Measurements from ENCODE around the gene AMPD3.
"Not testable (repeated sequence)": the region's sequence is repeated elsewhere in the genome, so short reads cannot be mapped to it uniquely, and the experiment has no call there.

AMPD3 gene

GRCh38 chr11:10454878-10455631 lies at the start of gene AMPD3:
Gene AMPD3 (plus strand): TSS chr11:10455264. CDS start chr11:10461520, 6,256 bp downstream.
- FAIRE-seq, result no peak

- peak; percentile 88 for FAIRE-seq
Measured at GRCh38 chr11:10405865-10406592, 49.0 kb upstream of the AMPD3 start.

DNA sequence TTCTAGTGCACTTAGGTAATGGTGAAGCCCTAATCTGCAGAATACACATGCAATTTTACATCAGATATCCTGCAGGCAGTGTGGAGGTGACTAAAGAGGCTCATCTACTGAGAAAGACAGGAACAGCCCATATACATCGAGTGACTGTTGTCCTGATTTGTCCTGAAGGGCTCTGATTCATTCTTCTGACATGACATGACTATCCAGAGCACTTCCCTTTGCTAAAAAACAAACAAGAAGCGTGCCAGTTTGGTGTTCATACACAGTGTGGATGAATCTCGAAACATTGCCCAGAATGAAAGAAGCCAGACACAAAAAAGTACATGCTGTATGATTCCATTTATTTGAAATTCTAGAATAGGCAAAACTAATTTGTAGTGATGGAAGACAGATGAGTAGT lies 48.0 kb upstream of the AMPD3 start:
- no peak for FAIRE-seq

DNA sequence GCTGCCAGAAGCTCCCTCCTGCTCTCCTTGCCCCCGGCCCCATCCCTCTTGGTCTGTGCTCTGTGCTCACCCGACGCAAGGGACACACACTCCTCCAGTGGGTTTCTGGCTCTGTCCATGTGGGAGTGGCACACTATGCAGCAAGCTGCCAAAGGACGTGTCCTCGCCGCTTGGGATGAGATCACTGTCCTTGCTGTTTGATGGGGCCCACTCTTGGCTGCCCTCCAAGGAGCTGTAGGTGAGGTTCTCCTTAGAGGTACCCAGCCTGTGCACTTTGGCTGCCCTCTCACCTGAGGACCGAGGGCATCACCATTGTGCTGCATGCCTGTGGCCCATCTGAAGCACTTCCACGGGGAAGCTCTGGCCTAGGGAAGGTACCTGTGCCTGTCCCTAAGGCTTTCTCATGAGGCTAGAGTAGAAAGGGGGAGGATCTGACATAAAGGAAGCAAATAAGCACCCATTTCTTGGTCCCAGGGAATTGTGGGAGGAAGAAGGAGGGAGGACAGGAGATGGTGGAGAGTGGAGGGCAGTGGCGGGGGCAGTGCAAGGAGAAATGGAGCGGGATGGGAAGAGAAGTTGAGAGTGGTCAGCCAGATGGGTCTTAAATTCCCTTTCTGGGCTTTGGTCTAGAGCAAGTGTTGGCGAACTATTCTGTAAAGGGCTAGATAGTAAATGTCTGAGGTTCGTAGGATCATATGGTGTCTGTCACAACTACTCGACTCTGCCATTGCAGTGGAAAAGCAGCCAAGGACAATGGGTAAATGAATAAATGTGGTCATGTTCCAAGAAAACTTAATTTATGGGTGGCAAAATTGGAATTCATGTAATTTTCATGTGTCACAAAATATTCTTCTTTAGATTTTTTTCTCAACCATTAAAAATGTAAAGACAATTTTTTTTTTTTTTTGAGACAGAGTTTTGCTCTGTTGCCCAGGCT lies 47.0 kb upstream of the AMPD3 start:
- FAIRE-seq, result no peak

- FAIRE-seq, result no peak
Measured at GRCh38 chr11:10409207-10409661, 45.8 kb upstream of the AMPD3 start.

GRCh38 chr11:10410106-10410843 lies 44.8 kb upstream of the AMPD3 start:
- FAIRE-seq, result no peak

DNA sequence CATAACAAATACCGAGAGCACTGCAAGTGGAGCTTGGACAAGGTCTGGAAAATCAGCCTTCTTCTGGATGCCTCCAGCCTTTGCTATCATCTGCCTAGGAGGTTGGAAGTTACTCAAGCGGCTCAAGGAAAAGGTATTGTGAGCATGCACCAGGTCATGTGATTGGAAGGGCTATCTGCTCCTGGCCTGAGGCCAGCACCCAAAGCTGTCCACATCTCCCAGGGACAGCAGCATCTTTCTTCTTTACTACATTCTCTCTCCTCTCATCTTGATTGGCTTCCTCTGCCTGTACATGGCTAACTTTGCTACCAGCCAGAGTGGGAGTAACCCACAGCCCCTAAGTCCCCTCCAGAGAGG lies 44.2 kb upstream of the AMPD3 start:
- FAIRE-seq, result no peak

DNA sequence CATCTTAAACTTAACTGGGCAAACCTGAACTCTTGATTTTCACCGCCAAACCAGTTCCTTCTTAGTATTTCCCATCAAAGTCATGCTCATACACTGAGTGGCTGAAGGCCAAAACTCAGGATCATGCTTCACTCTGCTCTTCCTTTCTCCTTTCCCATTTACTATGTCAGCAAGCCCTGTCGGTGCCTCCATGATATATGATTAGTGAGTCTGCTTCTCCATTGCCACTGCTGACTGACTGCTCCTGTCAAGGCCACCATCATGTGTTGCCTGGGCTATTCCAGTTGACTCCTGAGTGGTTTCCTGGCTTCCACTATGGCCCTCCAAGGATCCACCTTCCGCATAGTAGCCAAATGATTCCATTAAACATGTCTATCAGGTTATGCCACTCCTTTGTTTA lies 42.8 kb upstream of the AMPD3 start:
- FAIRE-seq, result no peak

GRCh38 chr11:10413268-10413667 lies 41.8 kb upstream of the AMPD3 start:
- no peak for FAIRE-seq

DNA sequence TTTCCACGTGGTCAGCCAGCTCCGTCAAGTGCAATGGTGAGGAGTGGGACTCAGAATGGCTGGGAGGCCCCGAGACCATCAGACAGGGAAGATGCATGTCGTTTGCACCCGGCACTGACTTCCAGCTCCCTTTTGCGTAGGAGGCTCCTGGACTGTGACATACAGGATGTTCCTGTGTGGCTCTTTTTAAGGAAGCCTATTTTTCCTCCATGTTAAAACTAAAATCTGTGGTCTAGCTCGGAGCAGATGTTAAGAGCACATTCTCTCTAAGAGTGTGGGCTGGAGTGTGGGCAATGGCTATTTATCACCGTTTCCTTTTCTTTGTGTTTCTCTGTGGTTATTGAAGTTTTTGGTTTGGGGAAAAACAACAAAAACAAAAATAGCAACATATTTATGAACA lies 40.9 kb upstream of the AMPD3 start:
- no peak for FAIRE-seq

DNA sequence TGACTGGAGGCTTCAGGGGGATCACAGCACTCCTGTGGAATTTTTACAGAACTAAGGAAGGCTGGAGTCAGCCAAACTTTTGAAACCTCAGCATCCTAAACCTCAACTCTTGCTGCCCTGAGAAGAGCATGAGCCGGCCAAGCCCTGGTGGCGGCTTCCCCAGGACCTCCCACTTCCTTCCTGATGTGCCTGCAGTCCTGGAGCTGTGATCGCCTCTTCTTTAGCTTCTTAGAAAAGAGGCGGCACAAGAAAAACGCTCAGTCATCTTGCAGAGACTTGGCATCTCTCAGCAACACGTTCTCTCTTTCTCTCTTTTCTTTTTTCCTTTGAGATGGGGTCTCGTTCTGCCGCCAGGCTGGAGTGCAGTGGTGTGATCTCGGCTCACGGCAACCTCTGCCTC lies 40.4 kb upstream of the AMPD3 start:
- no peak for FAIRE-seq

GRCh38 chr11:10415817-10416392 lies 39.2 kb upstream of the AMPD3 start:
- FAIRE-seq, result no peak

- no peak for FAIRE-seq
Measured at GRCh38 chr11:10418259-10418949, 36.7 kb upstream of the AMPD3 start.

DNA sequence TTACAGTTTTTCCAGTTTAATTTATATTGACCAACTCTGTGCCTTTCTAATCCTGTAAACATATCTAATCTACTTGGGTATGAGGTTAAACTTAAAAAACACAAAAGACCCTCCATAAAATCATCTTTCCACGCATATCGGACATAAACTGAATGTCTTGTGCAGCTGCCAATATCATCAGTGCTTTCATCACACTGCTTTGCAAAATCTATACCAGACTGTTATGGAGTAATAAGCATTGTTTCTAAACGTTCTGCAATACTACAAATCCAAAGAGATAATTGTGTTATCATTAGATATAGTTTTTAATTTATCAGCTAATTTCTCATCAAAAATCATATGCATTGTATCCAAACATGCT lies 36.1 kb upstream of the AMPD3 start:
- FAIRE-seq, result no peak

DNA sequence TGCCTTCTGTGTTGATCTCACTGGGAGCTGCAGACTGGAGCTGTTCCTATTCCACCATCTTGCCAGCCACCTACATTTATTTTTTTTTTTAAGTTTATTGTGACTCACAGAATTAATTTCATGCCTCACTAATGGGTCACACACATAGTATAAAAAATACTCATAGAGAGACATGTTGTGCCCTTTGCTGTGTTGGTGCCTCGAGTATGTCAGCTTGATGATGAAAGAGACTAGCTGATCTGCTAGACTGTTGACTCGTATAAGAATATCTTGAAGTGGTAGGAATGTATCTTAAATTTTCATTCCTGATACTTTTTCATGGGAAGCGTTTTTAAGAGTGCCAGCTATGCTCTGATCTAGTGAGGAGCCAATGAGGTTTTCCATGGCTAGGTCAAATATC lies 28.6 kb upstream of the AMPD3 start:
- FAIRE-seq, result no peak

- FAIRE-seq, result no peak
Measured at GRCh38 chr11:10428453-10428852, 26.6 kb upstream of the AMPD3 start.

DNA sequence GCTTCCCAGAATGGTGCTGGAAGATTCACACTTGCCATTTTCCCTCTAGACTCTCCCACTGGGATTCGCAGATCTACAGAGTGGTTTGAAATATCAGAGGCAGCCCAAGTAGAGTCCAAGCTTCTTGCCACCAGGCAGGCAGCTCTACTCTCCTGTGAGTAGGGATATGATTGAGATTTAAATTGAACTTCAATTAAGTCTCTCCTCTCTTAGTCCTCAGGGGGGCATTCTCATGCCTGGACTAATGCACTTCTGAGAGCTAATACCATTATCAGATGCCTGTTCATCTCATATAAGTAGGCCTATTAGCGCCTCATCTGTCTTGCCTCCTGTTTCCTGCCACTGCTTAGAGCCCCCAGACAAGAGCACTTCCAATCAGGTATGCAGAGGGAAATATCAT lies 25.5 kb upstream of the AMPD3 start:
- no peak for FAIRE-seq

- no peak for FAIRE-seq
Measured at GRCh38 chr11:10432493-10432892, 22.6 kb upstream of the AMPD3 start.

- no peak for FAIRE-seq
Measured at GRCh38 chr11:10432971-10433370, 22.1 kb upstream of the AMPD3 start.

DNA sequence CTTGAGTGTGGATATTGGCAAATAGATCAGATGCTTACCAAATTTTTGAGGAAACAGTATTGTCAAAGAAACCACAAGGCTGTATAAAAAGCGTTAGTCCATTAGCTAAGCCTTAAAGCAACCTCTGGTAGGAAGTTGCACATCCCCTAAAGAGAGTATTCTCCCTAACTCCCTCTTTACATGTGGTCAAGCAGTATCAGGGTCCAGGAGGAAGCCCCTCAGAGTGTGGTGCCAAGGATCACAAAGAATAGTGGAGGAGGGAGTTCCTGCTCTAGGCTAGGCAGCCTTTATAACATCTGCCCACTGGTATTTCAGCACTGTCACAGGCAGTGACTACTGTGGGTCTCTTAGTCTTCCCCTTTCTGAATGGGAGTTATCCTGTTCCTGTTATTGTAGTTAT lies 18.8 kb upstream of the AMPD3 start:
- no peak for FAIRE-seq

DNA sequence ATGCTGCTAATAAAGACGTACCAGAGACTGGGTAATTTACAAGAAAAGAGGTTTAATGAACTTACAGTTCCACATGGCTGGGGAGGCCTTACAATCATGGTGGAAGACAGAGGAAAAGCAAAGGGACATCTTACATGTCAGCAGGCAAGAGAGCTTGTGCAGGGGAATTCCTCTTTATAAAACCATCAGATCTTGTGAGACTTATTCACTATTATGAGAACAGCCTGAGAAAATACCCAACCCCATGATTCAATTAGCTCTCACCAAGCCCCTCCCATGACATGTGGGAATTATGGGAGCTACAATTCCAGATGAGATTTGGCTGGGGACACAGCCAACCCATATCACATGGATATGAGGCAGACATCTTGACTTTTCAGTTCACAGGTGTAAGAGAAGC lies 18.4 kb upstream of the AMPD3 start:
- FAIRE-seq, result not testable (repeated sequence)

DNA sequence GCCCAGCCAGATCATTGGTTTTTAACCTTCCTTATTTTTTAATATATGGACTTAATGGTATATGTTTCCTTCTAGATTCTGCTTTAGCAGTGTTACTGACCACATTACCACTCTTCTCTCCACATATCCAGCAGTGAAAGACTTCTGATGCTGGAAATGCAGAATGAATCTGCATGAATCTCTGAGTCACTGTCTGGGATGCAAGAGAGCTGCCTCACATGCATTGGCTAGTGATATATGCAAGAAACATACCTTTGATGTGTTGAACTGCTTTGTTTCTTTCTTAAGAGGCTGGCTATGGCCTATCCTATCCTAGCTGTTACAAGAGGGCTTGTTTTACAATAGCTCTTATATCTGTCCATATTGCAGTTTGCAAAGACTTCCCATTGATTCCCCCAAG lies 16.6 kb upstream of the AMPD3 start:
- FAIRE-seq, result no peak

All from G401.6 (cell line).